Vagina (tissue), 2 donors: ENCODE results near the gene LAG3. TPM values are rescaled to one million over a fixed set of nuclear protein-coding genes. Genes with fewer than 3 reads are reported as not detected.
A peak's percentile ranks its signal among the peaks of the same experiment; 100 is the strongest.

ENCODE experiments used
- DNase-seq, 2 donors: peaks; one replicate each; pipeline ENCODE4 v3.0.0-alpha.2; 2017; ENCODE audit errors: extremely low spot score in 2 of 2
- H3K27ac ChIP-seq: fragments of 200-600 bp; sonication (generic); one replicate; pipeline ENCODE4 v1.5.1; 2019
- H3K27me3 ChIP-seq: fragments of 200-600 bp; sonication (generic); one replicate; pipeline ENCODE4 v1.5.1; 2019
- H3K36me3 ChIP-seq, 2 donors: fragments of 200-600 bp; sonication (generic); one replicate each; pipeline ENCODE4 v1.5.1; 2017 to 2019
- H3K4me1 ChIP-seq: fragments of 200-600 bp; sonication (generic); one replicate; pipeline ENCODE4 v1.5.1; 2019
- H3K4me3 ChIP-seq, 2 donors: fragments of 200-600 bp; sonication (generic); 1 replicate in 1 of 2; 2 replicates in 1 of 2; pipeline ENCODE4 v1.5.1; 2016 to 2019
- H3K9me3 ChIP-seq: fragments of 200-600 bp; sonication (generic); one replicate; pipeline ENCODE4 v1.5.1; 2019
- CTCF ChIP-seq, 3 experiments: fragments of 450-650 bp in 2 of 3; fragments of 200-600 bp in 1 of 3; sonication (generic) in 1 of 3; IDR thresholded peaks; one replicate each; pipeline ENCODE4 v1.5.1; 2017 to 2019; ENCODE audit warnings: antibody characterized with exemption in 3 of 3, mild to moderate bottlenecking in 2 of 3, moderate library complexity in 2 of 3
- POLR2A ChIP-seq, 2 donors: fragments of 450-650 bp; IDR thresholded peaks; one replicate each; pipeline ENCODE4 v1.6.1; 2017; ENCODE audit warnings: antibody characterized with exemption in 2 of 2, mild to moderate bottlenecking in 2 of 2, moderate library complexity in 2 of 2
- POLR2AphosphoS5 ChIP-seq, 2 donors: sonication (generic); formaldehyde crosslinking; IDR thresholded peaks; one replicate each; pipeline ENCODE4 v1.9.0; 2017; ENCODE audit warnings: antibody characterized with exemption in 2 of 2, mild to moderate bottlenecking in 2 of 2, low read depth in 1 of 2; ENCODE audit not compliant: insufficient read depth in 1 of 2
- intact Hi-C: fragments of 100-400 bp; cut with DNase I; formaldehyde crosslinking; loops from one replicate; pipeline ENCODE4 v1.15.1; 2023
- total RNA-seq: library from RNA; depleted of rRNA; stranded (reverse); fragments of >200 nt; gene quantifications from one replicate; pipeline ENCODE4 v1.2.3, GENCODE V29; 2016

Gene LAG3
- total RNA-seq, 1 donor from 2014 or later: 10.3 TPM

- Histone ChIP-seq H3K27ac (peak within 1 kb of the TSS; percentile 100), H3K27me3 (no peaks in the 10 kb centered on the region), H3K4me1 (peaks cover 15% of the 10 kb centered on the region), H3K4me3 (peak within 1 kb of the TSS; percentile 70 to 91), H3K9me3 (no peaks in the 10 kb centered on the region), H3K36me3 (peaks cover 0 to 32% of the 10 kb centered on the region in 2 donors)
- DNase-seq: peak in 1 of 2 donors; percentile 99
- TF ChIP-seq CTCF (IDR thresholded peaks at IDR 0.05) (peak in 1 of 3 experiments; percentile 92), POLR2AphosphoS5 (IDR thresholded peaks at IDR 0.05; ENCODE audit: insufficient read depth in 1 of 2, low read depth in 1 of 2) (peak; percentile 93 to 100), POLR2A (IDR thresholded peaks at IDR 0.05) (peak; percentile 95 to 96)
- intact Hi-C loops: loop anchor here (5.0 to 10.0 kb wide), 2 partner anchors 74 to 548 kb away; partner anchors contain the start of genes CD9 and P3H3
Observed at GRCh38 chr12:6752921-6753771, 19.2 kb upstream of the LAG3 start, which contains the start of gene MLF2. TSS of gene MLF2 (minus strand) at chr12:6753141. CDS start at chr12:6752334, 807 bp downstream.

GRCh38 chr12:6753772-6754356 lies 18.5 kb upstream of the LAG3 start:
- Histone ChIP-seq H3K4me1 (peaks cover 15% of the 10 kb centered on the region), H3K9me3 (no peaks in the 10 kb centered on the region), H3K36me3 (peaks cover 0 to 25% of the 10 kb centered on the region in 2 donors), H3K27me3 (no peaks in the 10 kb centered on the region), H3K27ac (peak overlapping the region; percentile 100), H3K4me3 (peak overlapping the region; percentile 70 to 91)
- DNase-seq: no peak
- no peak for TF ChIP-seq POLR2AphosphoS5 (IDR thresholded peaks at IDR 0.05; ENCODE audit: insufficient read depth in 1 of 2, low read depth in 1 of 2)
- TF ChIP-seq CTCF (IDR thresholded peaks at IDR 0.05): peak in 2 of 3 experiments; percentile 77 to 97
- TF ChIP-seq POLR2A (IDR thresholded peaks at IDR 0.05): no peak
- intact Hi-C loops: loop anchor here (5.0 to 10.0 kb wide), 2 partner anchors 73 to 549 kb away; partner anchors contain the start of genes CD9 and P3H3

- DNase-seq: no peak
- TF ChIP-seq POLR2A (IDR thresholded peaks at IDR 0.05) (no peak), CTCF (IDR thresholded peaks at IDR 0.05) (no peak), POLR2AphosphoS5 (IDR thresholded peaks at IDR 0.05; ENCODE audit: insufficient read depth in 1 of 2, low read depth in 1 of 2) (no peak)
- peaks cover 15% of the 10 kb centered on the region for H3K4me1 ChIP-seq
- intact Hi-C loops: loop anchor here (5.0 to 10.0 kb wide), 2 partner anchors 73 to 550 kb away; partner anchors contain the start of genes CD9 and P3H3
- H3K27ac ChIP-seq: peak overlapping the region; percentile 100
- H3K27me3 ChIP-seq: no peaks in the 10 kb centered on the region
- H3K4me3 ChIP-seq: no peak overlapping the region
- H3K36me3 ChIP-seq: peaks cover 0 to 20% of the 10 kb centered on the region in 2 donors
- no peaks in the 10 kb centered on the region for H3K9me3 ChIP-seq
Observed at GRCh38 chr12:6754411-6754810, 17.9 kb upstream of the LAG3 start.

- intact Hi-C loops: loop anchor here (10.0 kb wide), 1 partner anchor 552 kb away; the partner anchor contains the start of gene CD9
- no peak overlapping the region for H3K27ac ChIP-seq
- no peak for DNase-seq
- peaks cover 5% of the 10 kb centered on the region for H3K4me1 ChIP-seq
- H3K9me3 ChIP-seq: no peaks in the 10 kb centered on the region
- TF ChIP-seq CTCF (IDR thresholded peaks at IDR 0.05): no peak
- TF ChIP-seq POLR2AphosphoS5 (IDR thresholded peaks at IDR 0.05; ENCODE audit: insufficient read depth in 1 of 2, low read depth in 1 of 2): no peak
- TF ChIP-seq POLR2A (IDR thresholded peaks at IDR 0.05): no peak
- H3K27me3 ChIP-seq: no peaks in the 10 kb centered on the region
- H3K4me3 ChIP-seq: no peak overlapping the region
- H3K36me3 ChIP-seq: no peaks in the 10 kb centered on the region
Observed at GRCh38 chr12:6757028-6757690, 15.2 kb upstream of the LAG3 start.
